ENCODE results near the gene WWOX.

The WWOX gene

GRCh38 chr16:78877114-78877655 lies 777.7 kb downstream of the WWOX start:
- TF ChIP-seq REST (IDR thresholded peaks at IDR 0.05; ENCODE audit: insufficient read depth in 1 of 2, low read depth in 2 of 2, low read length in 2 of 2) (no peak), TAF1 (IDR thresholded peaks at IDR 0.05; ENCODE audit: borderline replicate concordance, insufficient read depth, low read length) (no peak), POLR2AphosphoS5 (IDR thresholded peaks at IDR 0.05; ENCODE audit: low read depth, low read length) (no peak), SIN3A (IDR thresholded peaks at IDR 0.05; ENCODE audit: borderline replicate concordance, insufficient read depth, low read length) (no peak), FOXP2 (optimal IDR thresholded peaks at IDR 0.05; ENCODE audit: borderline replicate concordance, extremely low read depth, extremely low read length, insufficient read depth) (no peak)

GRCh38 chr16:78878570-78878969 lies 779.1 kb downstream of the WWOX start:
- no peak for TF ChIP-seq POLR2AphosphoS5 (IDR thresholded peaks at IDR 0.05; ENCODE audit: low read depth, low read length)
- no peak for TF ChIP-seq REST (IDR thresholded peaks at IDR 0.05; ENCODE audit: insufficient read depth in 1 of 2, low read depth in 2 of 2, low read length in 2 of 2)
- TF ChIP-seq SIN3A (IDR thresholded peaks at IDR 0.05; ENCODE audit: borderline replicate concordance, insufficient read depth, low read length): no peak
- no peak for TF ChIP-seq FOXP2 (optimal IDR thresholded peaks at IDR 0.05; ENCODE audit: borderline replicate concordance, extremely low read depth, extremely low read length, insufficient read depth)
- TF ChIP-seq TAF1 (IDR thresholded peaks at IDR 0.05; ENCODE audit: borderline replicate concordance, insufficient read depth, low read length): no peak

GRCh38 chr16:78879011-78879410 lies 779.6 kb downstream of the WWOX start:
- no peak for TF ChIP-seq POLR2AphosphoS5 (IDR thresholded peaks at IDR 0.05; ENCODE audit: low read depth, low read length)

GRCh38 chr16:78882150-78882549 lies 782.7 kb downstream of the WWOX start:
- no peak for TF ChIP-seq FOXP2 (optimal IDR thresholded peaks at IDR 0.05; ENCODE audit: borderline replicate concordance, extremely low read depth, extremely low read length, insufficient read depth)
- no peak for TF ChIP-seq POLR2AphosphoS5 (IDR thresholded peaks at IDR 0.05; ENCODE audit: low read depth, low read length)
- no peak for TF ChIP-seq REST (IDR thresholded peaks at IDR 0.05; ENCODE audit: insufficient read depth in 1 of 2, low read depth in 2 of 2, low read length in 2 of 2)
- no peak for TF ChIP-seq SIN3A (IDR thresholded peaks at IDR 0.05; ENCODE audit: borderline replicate concordance, insufficient read depth, low read length)
- TF ChIP-seq TAF1 (IDR thresholded peaks at IDR 0.05; ENCODE audit: borderline replicate concordance, insufficient read depth, low read length): no peak

- TF ChIP-seq TAF1 (IDR thresholded peaks at IDR 0.05; ENCODE audit: borderline replicate concordance, insufficient read depth, low read length) (no peak), REST (IDR thresholded peaks at IDR 0.05; ENCODE audit: insufficient read depth in 1 of 2, low read depth in 2 of 2, low read length in 2 of 2) (no peak), FOXP2 (optimal IDR thresholded peaks at IDR 0.05; ENCODE audit: borderline replicate concordance, extremely low read depth, extremely low read length, insufficient read depth) (no peak), POLR2AphosphoS5 (IDR thresholded peaks at IDR 0.05; ENCODE audit: low read depth, low read length) (no peak), SIN3A (IDR thresholded peaks at IDR 0.05; ENCODE audit: borderline replicate concordance, insufficient read depth, low read length) (no peak)
Observed at GRCh38 chr16:78882751-78883150, 783.3 kb downstream of the WWOX start.
